GM18867 (cell line): Measurements from ENCODE around the gene KPNB1.

Experiments
- ATAC-seq: cut with Tn5 transposase; IDR thresholded peaks from one replicate; pipeline ENCODE4 v1.9.1; 2021; ENCODE audit warnings: mild to moderate bottlenecking, moderate library complexity; ENCODE audit not compliant: unreplicated experiment

The KPNB1 gene

DNA sequence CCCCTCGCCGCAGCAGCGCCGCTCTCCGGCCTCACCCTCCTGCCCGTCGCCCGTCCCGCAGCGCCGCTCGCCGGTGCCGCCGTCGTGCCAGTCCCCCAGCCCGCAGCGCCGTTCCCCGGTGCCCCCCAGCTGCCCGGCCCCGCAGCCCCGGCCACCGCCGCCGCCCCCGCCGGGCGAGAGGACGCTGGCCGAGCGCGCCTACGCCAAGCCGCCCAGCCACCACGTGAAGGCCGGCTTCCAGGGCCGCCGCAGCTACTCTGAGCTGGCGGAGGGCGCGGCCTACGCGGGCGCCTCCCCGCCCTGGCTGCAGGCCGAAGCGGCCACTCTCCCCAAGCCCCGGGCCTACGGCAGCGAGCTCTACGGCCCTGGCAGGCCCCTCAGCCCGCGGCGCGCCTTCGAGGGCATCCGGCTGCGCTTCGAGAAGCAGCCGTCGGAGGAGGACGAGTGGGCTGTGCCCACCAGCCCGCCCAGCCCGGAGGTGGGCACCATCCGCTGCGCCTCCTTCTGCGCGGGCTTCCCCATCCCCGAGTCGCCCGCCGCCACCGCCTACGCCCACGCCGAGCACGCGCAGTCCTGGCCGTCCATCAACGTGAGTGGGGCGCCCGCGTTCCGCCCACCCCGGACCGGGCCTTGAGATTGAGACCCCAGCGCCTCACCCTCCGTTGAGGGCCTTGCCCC, 59.3 kb downstream of the KPNB1 start:
- ATAC-seq = no peak

DNA sequence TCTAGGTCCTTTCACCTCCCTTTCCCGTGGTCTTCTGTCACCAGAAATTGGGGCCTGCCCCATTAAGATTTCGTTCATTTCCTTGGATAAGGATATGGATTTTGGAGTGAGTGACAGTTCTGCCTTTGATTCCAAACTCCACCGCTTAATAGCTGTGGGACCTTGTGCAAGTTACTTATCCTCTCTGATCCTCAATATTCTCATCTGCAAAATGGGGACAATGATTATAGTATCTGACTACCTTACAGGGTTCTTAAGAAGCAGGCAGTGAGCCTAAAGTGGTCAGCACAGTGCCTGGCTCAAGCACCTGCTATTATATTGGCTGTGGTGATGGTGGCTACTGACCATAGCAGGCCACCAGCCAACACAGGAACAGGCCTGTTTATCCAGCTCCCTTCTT, 59.9 kb downstream of the KPNB1 start:
- ATAC-seq = no peak

DNA sequence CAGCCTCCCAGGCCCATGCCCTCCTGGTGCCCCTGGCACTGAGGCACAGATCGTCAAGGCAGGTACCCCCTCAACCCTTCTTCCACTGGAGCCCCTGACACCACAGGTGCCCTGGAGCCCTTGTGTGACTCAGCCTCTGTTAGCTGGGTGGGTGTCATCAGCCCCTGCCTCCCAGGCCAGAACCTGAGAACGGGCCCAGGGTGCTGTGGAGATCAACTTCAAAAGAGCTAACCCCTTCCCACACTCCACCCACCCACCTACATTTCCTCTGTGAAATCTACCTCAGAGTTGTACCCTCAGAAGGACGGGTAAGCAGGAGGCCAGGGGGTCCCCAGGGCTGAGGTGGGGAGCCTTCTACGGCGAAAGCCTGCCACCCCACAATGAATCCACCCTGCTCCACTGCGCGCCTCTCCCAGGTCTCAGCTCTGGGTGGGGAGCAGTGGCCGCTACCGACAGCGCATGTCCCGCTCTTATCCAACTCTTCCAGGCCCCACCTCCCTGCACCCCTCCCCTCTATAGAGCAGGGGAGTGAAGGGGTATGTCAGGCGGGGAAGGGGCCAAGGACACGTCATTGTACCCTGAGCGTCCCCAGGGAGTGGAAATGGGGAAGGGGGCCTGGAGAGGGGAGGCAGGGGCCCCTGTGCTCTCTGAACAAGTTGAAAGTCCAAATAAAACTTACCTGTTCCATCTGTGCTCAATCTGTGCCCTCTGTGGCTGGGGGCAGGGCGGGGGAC, 61.8 kb downstream of the KPNB1 start:
- ATAC-seq = no peak

DNA sequence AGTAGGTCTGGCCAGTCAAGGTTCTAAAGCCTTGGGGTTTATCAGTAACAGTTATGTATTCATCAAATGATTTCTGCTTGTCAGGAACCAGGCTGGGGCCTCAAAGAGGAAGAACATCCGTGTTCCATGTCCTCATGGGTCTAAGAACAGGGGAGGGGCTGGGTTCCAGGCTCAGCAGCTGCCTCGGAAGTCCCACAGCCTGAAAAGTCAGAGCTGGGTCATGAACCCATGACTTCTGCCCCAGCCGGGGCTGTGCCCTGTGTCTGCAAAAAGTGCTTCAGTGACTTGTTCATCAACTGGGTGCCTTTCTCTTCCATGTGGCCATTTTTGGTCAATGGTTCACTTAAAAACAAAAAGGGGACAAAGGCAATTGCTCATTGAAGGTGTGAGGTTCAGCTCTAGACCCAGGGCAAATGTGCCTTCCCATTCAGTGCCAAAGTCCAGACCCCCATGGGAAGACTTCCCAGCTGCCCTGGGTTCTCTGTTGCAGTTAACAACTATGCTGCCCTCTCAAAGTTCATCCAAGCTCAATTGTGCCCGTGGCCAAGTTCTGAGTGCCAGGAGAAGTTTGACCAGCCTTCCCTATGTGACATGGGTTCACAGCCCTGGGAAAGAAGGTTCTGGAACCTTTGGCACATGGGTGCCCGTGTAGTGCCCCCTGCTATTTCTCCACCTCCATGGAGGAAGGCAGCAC, 62.8 kb downstream of the KPNB1 start:
- no peak for ATAC-seq

DNA sequence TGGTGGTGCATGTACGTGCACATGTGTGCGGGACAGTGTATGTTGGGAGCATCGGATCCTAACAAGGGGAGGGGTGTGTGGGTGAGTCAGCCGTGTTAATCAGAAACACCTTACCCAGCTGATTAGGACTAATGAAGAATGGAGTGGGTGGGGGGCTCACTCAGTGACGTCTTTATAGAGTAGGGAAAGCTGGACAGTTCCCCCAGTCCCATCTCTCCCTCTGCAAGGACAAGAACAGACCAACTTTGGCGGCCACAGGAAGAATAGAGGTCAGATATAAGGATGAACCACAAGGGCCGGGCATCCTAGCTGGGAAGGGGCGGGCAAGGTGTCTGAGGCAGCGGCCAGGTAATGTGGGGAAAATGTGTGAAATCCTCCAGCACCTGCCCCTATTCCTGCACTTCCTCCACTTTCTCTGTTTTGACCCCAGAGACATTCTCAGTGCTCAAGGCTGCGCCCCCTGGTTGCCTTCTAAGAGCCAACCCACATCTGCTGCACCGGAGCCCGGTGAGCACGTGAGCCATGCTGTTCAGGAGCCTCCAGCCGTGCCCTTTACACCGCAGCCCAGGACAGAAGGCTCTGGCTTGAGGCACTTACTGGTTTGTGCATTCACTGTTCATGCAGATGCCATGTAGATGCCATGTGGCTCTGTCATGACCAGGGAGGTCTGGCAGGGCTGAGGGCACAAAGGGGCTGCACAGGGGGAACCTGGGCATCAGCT, 64.4 kb downstream of the KPNB1 start:
- ATAC-seq = peak; percentile 13

DNA sequence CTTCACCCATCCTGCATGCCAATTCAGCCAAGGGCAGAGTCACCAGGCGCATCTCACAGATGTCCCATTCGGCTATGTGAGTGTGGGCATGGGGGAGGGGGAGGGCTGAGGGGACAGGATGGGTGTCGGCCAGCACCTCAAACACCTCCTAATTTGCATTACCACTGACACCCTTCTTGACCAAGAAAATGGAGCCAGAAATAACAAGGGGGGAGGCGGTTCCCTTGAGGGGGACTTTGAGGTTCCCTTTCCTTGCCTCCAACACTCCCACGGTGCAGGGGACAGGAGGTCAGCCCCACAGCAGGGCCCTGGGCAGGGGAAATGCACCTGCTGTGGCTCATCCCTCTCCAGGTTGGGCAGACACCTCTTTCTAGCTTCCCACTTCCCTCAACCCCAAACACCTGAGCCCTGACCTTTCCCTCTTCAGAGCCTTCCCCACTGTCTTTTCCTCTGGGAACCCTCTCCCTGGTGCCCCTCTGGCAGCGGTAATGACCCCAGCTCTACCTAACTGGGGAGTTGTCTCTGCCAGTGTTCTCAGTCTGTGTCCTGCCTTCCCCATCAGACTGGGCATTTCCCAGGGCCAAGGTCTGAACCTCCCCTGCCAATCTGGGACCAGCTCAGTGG, 65.2 kb downstream of the KPNB1 start:
- peak; percentile 29 for ATAC-seq

DNA sequence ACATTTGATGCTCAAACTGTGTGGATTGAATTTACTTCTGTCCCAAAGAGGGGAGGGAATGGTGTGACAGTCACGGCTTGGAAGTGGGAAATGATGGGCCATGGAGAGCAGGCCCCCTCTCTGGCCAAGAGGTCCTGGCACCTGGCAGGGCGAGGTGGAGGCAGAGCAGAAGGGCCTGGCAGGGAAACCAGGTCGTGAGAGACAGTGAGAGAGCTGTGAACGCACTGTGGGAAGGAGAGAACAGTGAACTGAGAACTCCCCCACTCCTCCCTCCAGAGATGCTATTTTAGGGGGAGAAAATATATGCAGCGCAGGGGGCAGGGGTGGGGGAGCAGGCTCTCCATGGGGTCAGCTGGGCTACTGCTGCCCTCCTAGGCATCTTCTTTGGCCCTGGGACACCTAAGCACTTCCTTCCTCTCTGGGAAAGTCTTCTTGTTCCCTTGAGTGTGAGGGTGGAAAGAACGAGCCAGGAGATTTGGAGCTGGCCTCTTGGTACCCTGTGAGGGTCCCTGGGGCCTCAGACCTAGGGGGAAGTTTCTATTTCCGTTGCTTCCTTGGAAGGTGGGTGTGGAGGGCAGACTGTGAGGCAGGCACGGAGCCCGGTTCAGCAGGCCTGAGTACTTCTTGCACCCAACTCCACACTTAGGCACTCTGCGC, 66.1 kb downstream of the KPNB1 start:
- ATAC-seq = no peak

DNA sequence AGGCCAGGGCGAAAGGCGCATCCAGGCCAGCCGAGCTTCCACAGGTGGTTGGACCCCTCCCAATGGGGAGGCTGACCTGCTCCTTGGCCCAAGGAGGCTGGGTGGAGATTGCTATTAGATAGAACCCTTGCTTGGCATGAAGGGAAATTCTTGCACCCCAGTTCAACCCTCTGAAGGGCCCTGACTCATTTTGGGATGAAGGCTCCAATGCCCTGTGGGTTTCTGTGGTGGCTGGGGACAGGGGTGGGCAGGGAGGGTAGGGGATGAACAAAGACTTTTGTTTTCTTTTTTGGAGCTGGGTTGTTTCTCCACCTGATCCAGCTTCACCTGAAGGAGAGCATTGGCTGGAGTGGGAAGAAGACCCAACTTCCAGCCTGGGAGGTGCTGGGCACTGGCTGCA, 66.7 kb downstream of the KPNB1 start:
- no peak for ATAC-seq

DNA sequence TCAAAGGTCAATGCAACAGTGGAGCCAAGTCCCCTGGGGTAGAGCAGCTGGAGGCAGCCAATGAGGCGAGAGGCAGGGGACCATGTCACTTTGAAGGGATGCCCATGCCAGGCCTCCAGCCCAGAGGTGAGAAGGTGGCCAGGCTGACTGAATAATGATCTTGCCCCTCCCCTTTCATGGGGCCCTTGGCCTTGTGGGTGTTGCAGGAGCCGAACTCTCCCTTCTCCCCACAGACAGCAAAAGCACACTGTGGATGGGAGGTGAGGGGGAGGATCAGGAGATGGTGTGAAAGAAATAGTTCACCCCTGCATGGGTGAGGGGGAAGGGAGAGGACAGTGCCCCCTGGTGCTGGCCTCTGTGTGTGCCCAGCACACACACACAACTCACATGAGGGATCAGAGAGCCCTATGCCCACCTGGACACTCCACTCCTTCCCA, 67.6 kb downstream of the KPNB1 start:
- peak; percentile 26 for ATAC-seq

DNA sequence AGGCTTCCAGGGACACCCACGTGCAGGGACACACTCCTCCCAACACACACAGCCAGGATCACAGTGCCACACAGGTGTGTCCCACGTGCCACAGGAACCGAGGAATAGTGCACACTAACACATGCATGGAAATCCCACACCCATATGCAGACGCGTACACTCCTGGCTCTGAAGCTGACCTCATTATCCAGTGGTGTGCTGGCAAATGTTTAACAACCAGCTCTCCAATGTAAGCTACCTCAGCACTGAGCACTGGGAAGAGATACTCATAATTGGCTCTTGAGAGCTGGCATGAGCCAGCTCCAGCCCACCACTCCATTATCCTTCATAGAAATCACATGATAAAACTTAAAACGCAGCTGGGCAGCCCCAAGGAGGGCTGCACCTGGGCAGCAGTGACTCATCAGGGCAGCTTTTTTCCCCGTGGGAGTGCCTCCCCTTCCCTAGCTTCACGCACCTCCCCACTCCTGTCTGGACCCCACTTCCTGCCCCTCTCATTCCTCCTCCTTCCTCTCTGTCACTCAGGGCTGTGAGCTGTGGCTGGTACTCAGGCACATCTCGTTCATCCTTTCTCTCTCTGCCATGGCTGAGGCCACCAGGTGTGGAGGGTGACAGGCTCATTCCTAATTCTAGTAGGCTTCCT, 68.4 kb downstream of the KPNB1 start:
- ATAC-seq = no peak

DNA sequence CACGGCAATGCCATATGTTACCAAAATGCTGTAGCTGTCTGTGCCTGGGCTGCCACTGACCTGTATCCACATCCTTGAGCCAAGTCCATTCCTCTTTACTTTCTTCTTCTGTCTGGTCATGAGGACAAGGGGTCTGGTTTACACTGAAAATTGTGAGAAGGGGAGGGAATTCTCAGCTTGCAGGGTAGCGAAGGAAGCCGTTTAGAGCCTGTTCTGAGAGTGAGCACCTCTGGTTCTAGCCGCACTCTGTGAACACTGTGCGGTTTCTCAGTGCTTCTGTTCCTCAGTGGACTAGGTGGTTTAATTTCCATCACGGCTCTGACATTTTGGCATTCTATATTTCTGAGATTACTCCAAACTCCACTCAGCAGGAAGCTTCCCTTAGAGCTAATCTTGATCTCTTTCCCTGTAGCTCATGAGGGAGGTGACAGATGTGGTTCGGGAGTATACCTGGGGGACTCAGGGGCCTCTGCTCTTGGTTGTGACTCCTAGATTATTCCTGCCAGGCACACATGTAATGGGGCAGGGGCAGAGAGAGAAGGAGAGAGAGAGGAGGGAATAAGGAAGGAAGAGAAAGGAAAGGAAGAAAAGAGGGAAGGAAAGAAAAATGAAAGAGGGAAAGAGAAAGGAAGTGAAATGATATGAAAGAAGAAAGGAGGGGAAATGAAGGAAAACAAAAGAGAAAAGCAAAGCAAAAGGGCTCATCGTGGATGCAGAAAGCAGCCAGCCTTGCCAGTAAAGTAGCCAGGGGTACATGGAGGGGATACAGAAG, 69.1 kb downstream of the KPNB1 start:
- no peak for ATAC-seq

DNA sequence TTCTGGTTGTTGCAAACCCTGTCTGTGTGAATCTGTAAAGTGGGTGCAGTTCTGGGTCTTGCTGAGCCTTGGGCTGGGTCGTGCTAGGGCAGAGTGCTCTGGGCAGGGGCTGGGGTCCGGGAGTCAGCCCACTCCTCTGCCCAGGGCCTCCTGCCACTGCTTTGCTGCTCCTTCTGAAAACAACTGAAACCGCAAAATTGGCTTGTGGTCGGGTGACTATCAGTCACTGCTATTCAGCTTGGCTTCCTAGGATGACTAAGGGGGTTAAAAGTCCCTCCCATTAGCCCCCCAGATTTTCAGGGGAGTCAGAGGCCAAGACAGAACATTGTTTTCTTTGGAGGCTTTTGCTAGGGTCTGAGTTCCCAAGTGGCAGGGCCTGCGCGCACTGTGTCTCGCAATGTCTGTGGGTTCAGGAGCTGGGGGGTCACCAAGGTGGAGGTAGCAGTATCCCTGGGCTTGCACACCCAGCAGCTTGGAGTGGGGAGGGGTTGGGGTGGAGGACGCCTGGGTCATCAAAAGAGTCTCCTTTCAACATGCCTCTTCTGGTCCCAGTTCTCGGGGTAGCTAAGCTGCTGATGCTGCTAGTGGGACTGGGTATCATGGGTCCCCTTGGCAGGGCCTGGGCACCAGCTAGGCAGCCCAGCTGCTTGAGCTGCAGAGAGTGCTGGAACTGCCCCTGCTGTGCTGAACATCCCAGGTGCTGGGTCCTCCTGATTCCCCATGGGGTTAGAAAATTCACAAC, 69.9 kb downstream of the KPNB1 start:
- ATAC-seq = no peak

DNA sequence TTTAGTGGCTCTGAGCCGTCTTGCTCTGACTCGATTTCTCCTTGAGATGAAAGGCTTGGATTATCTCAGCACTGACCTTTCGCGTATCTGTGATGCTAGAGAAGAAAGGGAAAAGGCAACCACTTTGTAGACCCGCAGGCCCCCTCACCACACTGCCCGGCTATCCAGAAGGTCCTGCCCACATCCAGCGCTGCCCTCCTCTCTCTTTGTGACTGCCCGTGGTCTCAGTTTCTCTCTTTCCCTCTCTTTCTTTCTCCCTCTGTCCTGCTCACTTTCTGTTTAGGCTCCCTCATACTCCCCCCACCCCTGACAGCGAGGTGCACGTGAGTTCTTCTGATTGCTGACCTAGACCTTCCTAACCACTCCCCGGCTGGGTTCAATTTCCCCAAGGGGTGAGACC, 70.5 kb downstream of the KPNB1 start:
- ATAC-seq = no peak

DNA sequence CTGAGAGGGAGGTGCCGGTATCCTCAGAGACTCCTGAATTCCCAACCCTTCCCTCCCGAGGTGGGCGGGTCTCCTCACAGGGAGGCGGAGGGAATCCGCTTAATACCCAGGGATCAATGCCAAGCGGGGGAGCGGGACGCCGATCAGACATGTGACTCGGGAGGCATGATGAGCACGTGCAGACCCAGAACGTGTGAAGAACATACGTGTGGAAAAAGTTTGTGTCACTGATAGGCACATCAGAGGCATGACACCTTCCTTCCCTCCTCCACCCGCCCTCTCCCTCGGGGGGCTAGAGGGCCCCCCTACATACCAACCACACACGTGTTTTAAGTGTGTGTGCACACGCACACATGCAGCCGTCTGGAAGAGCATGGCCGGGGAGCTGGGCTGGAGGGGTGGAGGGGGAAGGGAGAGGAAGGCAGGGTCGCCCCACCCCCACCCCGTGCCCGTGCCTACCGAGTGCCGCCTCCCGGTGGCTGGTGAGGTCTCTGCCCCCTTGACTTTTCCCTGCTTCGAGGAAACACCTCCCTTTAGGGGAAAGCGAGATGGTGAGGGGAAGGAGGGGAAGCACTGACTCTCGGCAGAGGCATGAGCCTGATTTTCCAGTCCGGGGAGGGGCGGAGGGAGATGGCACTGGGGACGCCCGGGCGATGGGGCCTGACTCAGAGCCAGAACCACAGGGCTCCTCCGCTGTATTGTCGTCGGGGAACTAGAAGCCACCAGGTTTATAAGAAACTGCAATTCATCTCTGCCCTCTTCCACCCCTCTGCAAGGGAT, 71.2 kb downstream of the KPNB1 start:
- ATAC-seq = no peak

DNA sequence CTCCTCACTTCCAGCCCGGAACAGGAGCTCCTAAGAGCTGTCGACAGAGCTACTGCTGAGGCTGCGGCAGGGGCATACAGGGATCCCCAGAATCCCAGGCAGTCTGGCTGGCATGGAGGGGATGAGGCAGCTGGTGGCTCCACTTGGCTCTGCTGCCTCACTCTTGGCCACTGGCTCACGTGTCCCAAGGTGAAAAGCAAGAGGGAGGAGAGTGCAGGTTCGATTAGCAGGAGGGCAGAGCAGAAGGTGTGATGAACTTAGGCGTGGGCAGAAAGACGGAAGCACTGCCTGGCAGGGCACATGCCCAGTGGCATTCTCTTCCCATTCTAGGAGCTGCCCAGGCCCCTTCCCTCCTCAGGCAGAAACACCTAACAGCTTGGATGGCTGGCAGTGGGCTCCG, 72.0 kb downstream of the KPNB1 start:
- no peak for ATAC-seq

DNA sequence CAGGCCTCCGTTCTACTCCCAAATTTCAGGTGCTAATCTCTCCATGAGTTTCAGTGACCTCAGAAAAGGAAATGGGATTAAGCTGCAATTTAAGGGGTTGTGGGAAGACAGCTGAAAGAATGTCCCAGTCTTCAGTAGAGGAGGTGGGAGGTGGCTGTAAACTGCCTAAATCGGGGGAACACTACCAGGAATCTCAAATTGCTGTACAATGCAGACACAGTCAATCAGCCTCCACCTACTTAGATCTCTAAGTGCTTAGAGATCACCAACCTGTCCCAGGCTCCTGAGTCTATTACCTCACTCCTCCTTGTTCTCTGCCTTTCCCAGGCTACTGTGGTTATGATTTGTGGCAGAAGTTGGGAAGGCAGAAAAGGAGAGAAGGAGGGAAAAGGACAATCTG, 75.0 kb downstream of the KPNB1 start:
- no peak for ATAC-seq

DNA sequence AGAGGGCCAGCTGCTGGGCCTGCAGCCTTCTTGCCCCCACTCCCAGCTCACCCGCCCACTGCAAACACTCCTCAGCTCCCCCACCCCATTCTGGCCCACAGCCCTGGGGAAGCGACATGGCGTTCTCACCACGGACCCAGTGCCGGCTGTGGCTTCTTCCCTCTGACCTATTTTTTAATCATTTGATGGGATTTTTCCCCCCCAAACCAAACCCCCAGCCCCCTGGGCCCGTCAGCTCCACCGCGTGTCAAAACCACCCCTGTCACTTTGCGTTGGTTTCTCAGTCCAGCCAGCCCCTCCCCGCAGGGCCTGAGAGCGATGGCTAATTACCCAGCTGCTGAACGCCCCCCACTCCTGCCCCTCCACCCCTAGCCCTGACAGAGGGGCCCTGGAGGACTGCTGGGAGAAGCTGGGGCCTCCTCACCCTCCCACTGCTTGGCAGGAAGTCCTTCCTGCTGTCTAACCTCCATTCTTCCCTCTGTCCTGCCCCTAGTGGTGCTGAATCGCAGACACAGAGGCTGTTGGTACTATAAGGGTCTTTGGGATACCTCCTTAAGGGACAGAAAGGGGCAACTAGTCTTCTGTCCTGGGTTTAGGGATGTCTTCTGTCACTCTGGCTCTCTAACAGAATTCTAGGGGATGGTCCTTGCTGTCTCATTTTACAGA, 75.9 kb downstream of the KPNB1 start:
- ATAC-seq = no peak
